ENCODE measurements around the gene CCDC154.

The CCDC154 gene

GRCh38 chr16:1492082-1492922, 47.9 kb upstream of the CCDC154 start:
- Histone ChIP-seq H3K27ac (peak overlapping the region; percentile 67), H3K36me3 (ENCODE audit: control insufficient read depth, insufficient read depth, low read length) (no peaks in the 10 kb centered on the region), H3K79me2 (peaks cover 3% of the 10 kb centered on the region), H3K9me3 (ENCODE audit: control insufficient read depth, low read length) (no peaks in the 10 kb centered on the region), H3K4me1 (peaks cover 6% of the 10 kb centered on the region), H3K9ac (no peak overlapping the region), H3K4me3 (ENCODE audit: low read depth, low read length) (peak overlapping the region; percentile 65), H3K4me2 (ENCODE audit: low read length) (peak overlapping the region; percentile 99), H2AFZ (peak overlapping the region; percentile 97), H3K27me3 (ENCODE audit: control insufficient read depth, insufficient read depth, low read length) (no peaks in the 10 kb centered on the region)
- TF ChIP-seq, protein P1, sequence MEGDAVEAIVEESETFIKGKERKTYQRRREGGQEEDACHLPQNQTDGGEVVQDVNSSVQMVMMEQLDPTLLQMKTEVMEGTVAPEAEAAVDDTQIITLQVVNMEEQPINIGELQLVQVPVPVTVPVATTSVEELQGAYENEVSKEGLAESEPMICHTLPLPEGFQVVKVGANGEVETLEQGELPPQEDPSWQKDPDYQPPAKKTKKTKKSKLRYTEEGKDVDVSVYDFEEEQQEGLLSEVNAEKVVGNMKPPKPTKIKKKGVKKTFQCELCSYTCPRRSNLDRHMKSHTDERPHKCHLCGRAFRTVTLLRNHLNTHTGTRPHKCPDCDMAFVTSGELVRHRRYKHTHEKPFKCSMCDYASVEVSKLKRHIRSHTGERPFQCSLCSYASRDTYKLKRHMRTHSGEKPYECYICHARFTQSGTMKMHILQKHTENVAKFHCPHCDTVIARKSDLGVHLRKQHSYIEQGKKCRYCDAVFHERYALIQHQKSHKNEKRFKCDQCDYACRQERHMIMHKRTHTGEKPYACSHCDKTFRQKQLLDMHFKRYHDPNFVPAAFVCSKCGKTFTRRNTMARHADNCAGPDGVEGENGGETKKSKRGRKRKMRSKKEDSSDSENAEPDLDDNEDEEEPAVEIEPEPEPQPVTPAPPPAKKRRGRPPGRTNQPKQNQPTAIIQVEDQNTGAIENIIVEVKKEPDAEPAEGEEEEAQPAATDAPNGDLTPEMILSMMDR (IDR thresholded peaks at IDR 0.05), result no peak

DNA sequence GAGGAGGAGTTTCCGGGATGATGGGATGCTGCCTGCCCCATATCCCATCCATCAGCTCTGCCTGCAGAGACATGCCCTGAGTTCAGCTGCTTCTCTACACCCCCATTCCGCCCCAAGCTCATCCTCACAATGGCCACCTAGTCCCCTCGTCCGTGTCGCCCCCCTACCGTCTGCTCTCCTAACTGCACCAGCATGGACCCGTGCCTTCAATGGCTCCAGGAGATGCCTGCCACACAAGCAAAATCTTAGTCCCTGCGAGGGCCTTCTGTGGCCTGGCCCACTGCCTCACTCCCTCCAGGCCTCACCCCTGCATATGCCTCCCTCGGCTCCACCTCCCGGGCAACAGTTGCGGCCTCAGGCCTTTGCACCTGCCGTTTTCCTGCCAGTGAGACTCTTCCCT, 47.0 kb upstream of the CCDC154 start:
- Histone ChIP-seq H2AFZ (no peak overlapping the region), H3K27me3 (ENCODE audit: control insufficient read depth, insufficient read depth, low read length) (no peaks in the 10 kb centered on the region), H3K4me2 (ENCODE audit: low read length) (no peak overlapping the region), H3K27ac (no peak overlapping the region), H3K36me3 (ENCODE audit: control insufficient read depth, insufficient read depth, low read length) (no peaks in the 10 kb centered on the region), H3K4me3 (ENCODE audit: low read depth, low read length) (no peak overlapping the region), H3K4me1 (peaks cover 6% of the 10 kb centered on the region), H3K9me3 (ENCODE audit: control insufficient read depth, low read length) (no peaks in the 10 kb centered on the region), H3K79me2 (no peaks in the 10 kb centered on the region), H3K9ac (no peak overlapping the region)
- TF ChIP-seq, protein P1 (IDR thresholded peaks at IDR 0.05), result no peak

DNA sequence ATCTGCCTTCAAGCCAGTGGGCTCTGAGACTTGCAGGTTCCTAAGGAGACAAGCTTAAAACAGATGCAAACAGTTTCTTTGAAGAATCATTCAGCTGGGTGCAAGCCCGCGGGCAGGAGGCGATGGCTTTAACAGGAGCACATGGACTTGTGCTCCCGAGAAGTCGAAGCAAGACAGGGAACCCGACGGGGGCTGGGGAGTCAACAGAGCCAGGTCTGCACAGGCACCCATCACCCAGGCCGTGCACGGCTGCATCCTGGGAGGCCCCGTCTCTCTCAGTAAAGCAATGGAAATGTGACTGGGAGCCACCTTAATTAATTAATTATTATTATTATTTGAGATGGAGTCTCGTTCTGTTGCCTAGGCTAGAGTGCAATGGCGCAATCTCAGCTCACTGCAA, 44.7 kb upstream of the CCDC154 start:
- Histone ChIP-seq H3K36me3 (ENCODE audit: control insufficient read depth, insufficient read depth, low read length) (no peaks in the 10 kb centered on the region), H3K9me3 (ENCODE audit: control insufficient read depth, low read length) (no peaks in the 10 kb centered on the region), H3K4me3 (ENCODE audit: low read depth, low read length) (no peak overlapping the region), H3K4me1 (peaks cover 2% of the 10 kb centered on the region), H3K27me3 (ENCODE audit: control insufficient read depth, insufficient read depth, low read length) (no peaks in the 10 kb centered on the region), H3K9ac (no peak overlapping the region), H3K27ac (no peak overlapping the region), H2AFZ (no peak overlapping the region), H3K4me2 (ENCODE audit: low read length) (no peak overlapping the region), H3K79me2 (no peaks in the 10 kb centered on the region)
- TF ChIP-seq, protein P1 (IDR thresholded peaks at IDR 0.05), result no peak

DNA sequence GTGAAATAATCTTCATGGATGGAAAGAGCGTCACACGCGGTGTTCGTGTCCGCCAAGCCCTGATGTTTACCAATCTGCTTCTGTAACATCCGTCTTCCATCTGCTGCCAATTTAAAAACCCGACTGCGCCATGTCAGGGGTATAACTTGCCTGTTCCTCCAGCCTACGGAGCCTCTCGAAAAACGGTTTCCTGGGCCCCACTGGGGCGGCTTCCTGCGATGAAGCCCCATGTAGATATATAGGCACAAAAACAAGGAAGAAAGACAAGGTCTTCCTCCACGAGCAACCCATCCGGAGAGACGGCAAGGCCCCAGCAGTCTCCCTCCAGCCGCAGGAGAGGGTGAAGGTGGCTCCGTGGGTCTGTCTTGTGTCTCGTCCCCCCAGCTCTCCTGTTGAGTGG, 44.3 kb upstream of the CCDC154 start, which contains the start of gene PTX4:
TSS of gene PTX4 (minus strand) at position 326 of the 400 bp plus-strand sequence. CDS start at position 291, 35 bp downstream.
- Histone ChIP-seq H3K27me3 (ENCODE audit: control insufficient read depth, insufficient read depth, low read length) (no peaks in the 10 kb centered on the region), H3K4me2 (ENCODE audit: low read length) (no peak within 1 kb of the TSS), H3K9me3 (ENCODE audit: control insufficient read depth, low read length) (no peaks in the 10 kb centered on the region), H3K27ac (no peak within 1 kb of the TSS), H3K36me3 (ENCODE audit: control insufficient read depth, insufficient read depth, low read length) (no peaks in the 10 kb centered on the region), H3K79me2 (no peaks in the 10 kb centered on the region), H2AFZ (no peak within 1 kb of the TSS), H3K9ac (no peak within 1 kb of the TSS), H3K4me1 (peaks cover 2% of the 10 kb centered on the region), H3K4me3 (ENCODE audit: low read depth, low read length) (no peak within 1 kb of the TSS)
- TF ChIP-seq, protein P1 (IDR thresholded peaks at IDR 0.05), result no peak
